PC-3 (cell line): ENCODE results near the gene TMEM131L. TPM values are rescaled to one million over a fixed set of nuclear protein-coding genes. Genes with fewer than 3 reads are reported as not detected.
A peak's percentile ranks its signal among the peaks of the same experiment; 100 is the strongest.

ENCODE experiments used
- ATAC-seq: fragments of 200-7000 bp; cut with Tn5 transposase; 2 replicates; pipeline ENCODE4 v1.9.1; 2020; ENCODE audit warnings: mild to moderate bottlenecking, moderate library complexity
- BruUV-seq: library from RNA; stranded (reverse); fragments of 400-500 nt; replicated peaks from 2 replicates; lab custom pipeline; 2021; lab: Mats Ljungman, UMichigan
- CTCF ChIA-PET: fragments of 300-600 bp; sonication (Branson Sonifier 250); formaldehyde crosslinking; loops from one replicate; lab custom pipeline; 2022; ENCODE audit warnings: antibody characterized with exemption; lab: Charles Lee
- POLR2A ChIA-PET: fragments of 300-600 bp; sonication (Branson Sonifier 250); formaldehyde crosslinking; loops from one replicate; lab custom pipeline; 2022; ENCODE audit warnings: antibody characterized with exemption; ENCODE audit not compliant: unreplicated experiment; lab: Charles Lee
- DNase-seq: peaks from one replicate; pipeline ENCODE4 v3.0.0-alpha.2; 2015
- H2AFZ ChIP-seq: fragments of 300-600 bp; sonication (generic); 2 replicates; pipeline ENCODE4 v1.6.0; 2016; ENCODE audit warnings: antibody characterized with exemption, low read length
- H3F3A ChIP-seq: fragments of 300-600 bp; sonication (generic); one replicate; pipeline ENCODE4 v1.6.0; 2017; ENCODE audit warnings: antibody characterized with exemption, low read length, control low read depth, mild to moderate bottlenecking; ENCODE audit not compliant: unreplicated experiment
- H3K27ac ChIP-seq: fragments of 300-600 bp; sonication (generic); 2 replicates; pipeline ENCODE4 v1.5.1; 2016; ENCODE audit warnings: mild to moderate bottlenecking, low read length
- H3K27me3 ChIP-seq: fragments of 300-600 bp; sonication (generic); 2 replicates; pipeline ENCODE4 v1.6.1; 2016; ENCODE audit warnings: low read length, mixed read lengths
- H3K36me3 ChIP-seq: fragments of 300-600 bp; sonication (generic); 2 replicates; pipeline ENCODE4 v1.6.1; 2016; ENCODE audit warnings: low read depth, mixed run types, low read length, mixed read lengths
- H3K4me1 ChIP-seq: fragments of 300-600 bp; sonication (generic); 2 replicates; pipeline ENCODE4 v1.5.1; 2016; ENCODE audit warnings: low read length; ENCODE audit not compliant: insufficient read depth
- H3K4me2 ChIP-seq: fragments of 300-600 bp; sonication (generic); 2 replicates; pipeline ENCODE4 v1.6.0; 2016; ENCODE audit warnings: low read length
- H3K4me3 ChIP-seq: fragments of 300-600 bp; sonication (generic); 2 replicates; pipeline ENCODE4 v1.5.1; 2016; ENCODE audit warnings: mild to moderate bottlenecking, low read length, mixed read lengths
- H3K79me2 ChIP-seq: fragments of 300-600 bp; sonication (generic); 2 replicates; pipeline ENCODE4 v1.6.1; 2017; ENCODE audit warnings: low read length, mixed read lengths
- H3K9ac ChIP-seq: fragments of 300-600 bp; sonication (generic); 2 replicates; pipeline ENCODE4 v1.6.0; 2016; ENCODE audit warnings: mild to moderate bottlenecking, low read length
- H3K9me2 ChIP-seq: fragments of 300-600 bp; sonication (generic); replicated peaks from 2 replicates; pipeline ENCODE4 v1.6.1; 2016; ENCODE audit warnings: mixed run types, low read length, mixed read lengths
- H3K9me3 ChIP-seq: fragments of 300-600 bp; sonication (generic); 2 replicates; pipeline ENCODE4 v1.6.1; 2016; ENCODE audit warnings: low read length, mixed read lengths
- H4K20me1 ChIP-seq: fragments of 300-600 bp; sonication (generic); 2 replicates; pipeline ENCODE4 v1.6.1; 2016; ENCODE audit warnings: low read length, mixed read lengths
- EZH2 ChIP-seq: fragments of 300-600 bp; sonication (generic); IDR thresholded peaks from one replicate; pipeline ENCODE4 v1.6.1; 2017; ENCODE audit warnings: antibody characterized with exemption, mild to moderate bottlenecking, low read length; ENCODE audit not compliant: unreplicated experiment
- EZH2phosphoT487 ChIP-seq: fragments of 300-600 bp; sonication (generic); IDR thresholded peaks from 2 replicates; pipeline ENCODE4 v1.6.1; 2018; ENCODE audit warnings: mild to moderate bottlenecking, antibody characterized with exemption, low read length, borderline replicate concordance
- intact Hi-C: fragments of 100-400 bp; cut with micrococcal nuclease; formaldehyde crosslinking; loops from 2 replicates; pipeline ENCODE4 v1.9.0; 2023
- total RNA-seq: library from RNA; depleted of rRNA; stranded (reverse); fragments of >200 nt; gene quantifications from 2 replicates; pipeline ENCODE4 v1.2.3, GENCODE V29; 2014
- TF ChIP-seq, protein P1 (sequence below): fragments of 300-600 bp; sonication (generic); conservative IDR thresholded peaks from 2 replicates; pipeline ENCODE4 v1.5.1; 2017; ENCODE audit warnings: antibody characterized with exemption, low read depth, mild to moderate bottlenecking, low read length

Gene TMEM131L
- total RNA-seq, 1 experiment from 2014 or later, result 7.7 TPM

DNA sequence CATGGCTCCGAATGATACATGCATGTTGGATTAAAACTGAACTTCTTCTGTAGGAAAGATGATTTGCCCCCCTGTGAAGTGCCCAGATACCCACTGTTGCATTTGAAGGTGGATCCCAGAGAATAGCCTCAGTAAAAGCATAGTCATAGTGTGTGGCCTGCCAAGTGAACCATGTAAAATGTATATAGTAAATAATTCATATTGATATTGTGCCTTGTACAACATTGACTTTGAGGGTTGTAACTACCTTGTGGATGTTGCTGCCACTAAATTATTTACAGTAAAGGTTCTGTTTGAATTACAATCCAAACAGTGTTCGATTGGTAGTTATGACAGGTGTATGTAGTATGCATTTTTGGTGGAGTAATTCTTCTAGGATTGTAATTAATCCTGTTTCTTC lies 19.2 kb downstream of the TMEM131L start:
- no TSS peak for BruUV-seq
- no peaks in the 10 kb centered on the region for H4K20me1 ChIP-seq

DNA sequence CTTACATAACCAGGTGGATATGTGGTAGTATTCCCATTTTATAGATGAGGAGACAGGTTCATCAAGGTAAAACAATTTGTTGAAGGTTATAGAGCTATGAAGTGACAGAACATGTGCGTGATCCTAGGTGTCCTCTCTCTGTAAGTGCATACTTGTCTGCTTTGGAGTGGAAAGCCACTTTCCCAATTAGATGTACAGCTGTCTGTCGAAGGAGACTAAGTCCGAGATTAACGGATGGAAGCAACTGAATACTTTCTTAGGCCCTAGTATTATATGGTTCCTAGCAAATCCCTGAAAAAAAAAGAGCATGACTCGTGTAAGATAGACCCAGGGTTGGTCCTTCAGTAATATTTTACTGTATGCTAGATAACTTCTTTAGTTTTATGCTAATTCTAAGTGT lies 19.7 kb downstream of the TMEM131L start:
- POLR2A ChIA-PET, result interaction anchor here (0.6 kb wide), 1 partner anchor 187 kb away, joined by 5 read pairs; no protein-coding TSS in a partner anchor
- no peak for ATAC-seq
- peak overlapping the region; percentile 42; the same call in 1 of the 2 replicates for H3K4me3 ChIP-seq

More for the DNA sequence above, 19.2 kb downstream of the TMEM131L start:
- intact Hi-C loops, result no loop called here
- peaks cover 24% of the 10 kb centered on the region for H3K79me2 ChIP-seq
- no peaks in the 10 kb centered on the region for H3K9me2 ChIP-seq
- ATAC-seq (peak; percentile 37), DNase-seq (peak; percentile 70)
- no peaks in the 10 kb centered on the region for H3K27me3 ChIP-seq
- H2AFZ ChIP-seq, result no peak overlapping the region
- H3K4me2 ChIP-seq, result peak overlapping the region; percentile 71
- peak overlapping the region; percentile 99 for H3K27ac ChIP-seq
- ChIA-PET CTCF (no interaction called here), POLR2A (no interaction called here)
- H3K9ac ChIP-seq, result peak overlapping the region; percentile 65
- H3K4me1 ChIP-seq, result peaks cover 53% of the 10 kb centered on the region
- H3K4me3 ChIP-seq, result no peak overlapping the region
- no peaks in the 10 kb centered on the region for H3K36me3 ChIP-seq
- no peak for TF ChIP-seq EZH2
- TF ChIP-seq EZH2phosphoT487, result no peak
- no peaks in the 10 kb centered on the region for H3K9me3 ChIP-seq
- H3F3A ChIP-seq, result no peaks in the 10 kb centered on the region

DNA sequence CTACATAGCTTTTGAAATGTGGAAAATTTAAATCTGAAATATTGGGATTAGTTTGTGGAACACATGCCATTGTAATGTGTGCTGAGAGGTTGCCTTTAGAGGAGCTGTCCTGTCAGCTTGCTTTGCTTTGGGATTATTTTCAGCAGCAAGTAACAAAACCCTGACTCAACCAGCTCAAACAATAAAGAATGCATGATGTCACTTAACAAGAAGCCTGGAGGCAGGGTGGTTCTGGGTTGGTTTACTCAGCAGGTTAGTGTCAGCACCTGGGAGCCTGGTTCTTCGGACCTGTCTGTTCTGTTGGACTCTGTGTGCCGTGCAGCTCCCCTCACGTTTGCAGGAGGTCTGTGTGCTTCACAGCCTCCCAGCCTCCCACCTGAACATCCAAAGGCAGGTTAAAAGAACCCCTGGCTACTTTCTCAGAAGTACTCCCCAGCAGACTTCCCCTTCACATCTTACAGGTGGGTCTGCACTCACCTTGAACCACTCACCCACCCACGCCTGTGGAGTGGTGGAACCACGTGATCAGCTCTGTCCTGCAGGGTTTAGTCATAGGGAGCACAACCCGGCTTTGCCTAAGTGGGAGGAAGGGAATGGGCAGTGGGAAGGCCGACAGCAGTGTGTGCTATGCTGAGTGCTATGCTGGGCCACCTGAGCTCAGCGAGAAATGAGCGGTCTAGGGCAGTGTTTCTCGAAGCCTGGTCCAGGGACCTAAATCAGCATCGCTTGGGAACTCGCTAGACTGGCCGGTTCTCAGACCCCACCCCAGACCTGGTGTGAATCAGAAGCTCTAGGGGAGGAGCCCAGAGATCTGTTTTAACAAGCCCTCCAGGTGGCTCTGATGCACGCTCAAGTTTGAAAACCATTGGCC lies 20.4 kb downstream of the TMEM131L start:
- Histone ChIP-seq H3K36me3 (no peaks in the 10 kb centered on the region), H3K9me2 (no peaks in the 10 kb centered on the region), H3K4me2 (peak overlapping the region; percentile 90), H3K4me1 (peaks cover 54% of the 10 kb centered on the region), H3K4me3 (peak overlapping the region; percentile 61), H3K9me3 (no peaks in the 10 kb centered on the region), H3K27ac (peak overlapping the region; percentile 99), H3F3A (no peaks in the 10 kb centered on the region), H4K20me1 (no peaks in the 10 kb centered on the region), H2AFZ (peak overlapping the region; percentile 16; the same call in 1 of the 2 replicates), H3K9ac (peak overlapping the region; percentile 84), H3K27me3 (no peaks in the 10 kb centered on the region), H3K79me2 (peaks cover 25% of the 10 kb centered on the region)
- ATAC-seq, result peak; percentile 80
- ChIA-PET POLR2A (interaction anchor here (0.5 to 0.6 kb wide), 3 partner anchors 9 to 186 kb away, joined by 4 to 5 read pairs (median 5); no protein-coding TSS in a partner anchor), CTCF (interaction anchor here (0.6 to 1.8 kb wide), 4 partner anchors 21 to 141 kb away, joined by 3 to 16 read pairs (median 4); partner anchors contain the start of gene TMEM131L)
- DNase-seq, result peak; percentile 93
- TF ChIP-seq, protein P1, sequence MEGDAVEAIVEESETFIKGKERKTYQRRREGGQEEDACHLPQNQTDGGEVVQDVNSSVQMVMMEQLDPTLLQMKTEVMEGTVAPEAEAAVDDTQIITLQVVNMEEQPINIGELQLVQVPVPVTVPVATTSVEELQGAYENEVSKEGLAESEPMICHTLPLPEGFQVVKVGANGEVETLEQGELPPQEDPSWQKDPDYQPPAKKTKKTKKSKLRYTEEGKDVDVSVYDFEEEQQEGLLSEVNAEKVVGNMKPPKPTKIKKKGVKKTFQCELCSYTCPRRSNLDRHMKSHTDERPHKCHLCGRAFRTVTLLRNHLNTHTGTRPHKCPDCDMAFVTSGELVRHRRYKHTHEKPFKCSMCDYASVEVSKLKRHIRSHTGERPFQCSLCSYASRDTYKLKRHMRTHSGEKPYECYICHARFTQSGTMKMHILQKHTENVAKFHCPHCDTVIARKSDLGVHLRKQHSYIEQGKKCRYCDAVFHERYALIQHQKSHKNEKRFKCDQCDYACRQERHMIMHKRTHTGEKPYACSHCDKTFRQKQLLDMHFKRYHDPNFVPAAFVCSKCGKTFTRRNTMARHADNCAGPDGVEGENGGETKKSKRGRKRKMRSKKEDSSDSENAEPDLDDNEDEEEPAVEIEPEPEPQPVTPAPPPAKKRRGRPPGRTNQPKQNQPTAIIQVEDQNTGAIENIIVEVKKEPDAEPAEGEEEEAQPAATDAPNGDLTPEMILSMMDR, result no peak
- TF ChIP-seq EZH2 (no peak), EZH2phosphoT487 (no peak)
- BruUV-seq, result no TSS peak
- intact Hi-C loops, result loop anchor here (1.0 kb wide), 1 partner anchor 19 kb away; no protein-coding TSS in a partner anchor

More for the DNA sequence above, 19.7 kb downstream of the TMEM131L start:
- Histone ChIP-seq H3K36me3 (no peaks in the 10 kb centered on the region), H3K4me1 (peaks cover 54% of the 10 kb centered on the region), H3K79me2 (peaks cover 25% of the 10 kb centered on the region), H3F3A (no peaks in the 10 kb centered on the region), H3K9me2 (no peaks in the 10 kb centered on the region), H3K9ac (peak overlapping the region; percentile 65), H3K4me2 (peak overlapping the region; percentile 71), H3K9me3 (no peaks in the 10 kb centered on the region), H3K27ac (peak overlapping the region; percentile 99), H4K20me1 (no peaks in the 10 kb centered on the region), H3K27me3 (no peaks in the 10 kb centered on the region), H2AFZ (no peak overlapping the region)
- no peak for TF ChIP-seq EZH2
- TF ChIP-seq, protein P1, result no peak
- no peak for TF ChIP-seq EZH2phosphoT487
- CTCF ChIA-PET, result interaction anchor here (0.6 to 1.8 kb wide), 4 partner anchors 20 to 140 kb away, joined by 3 to 16 read pairs (median 4); partner anchors contain the start of gene TMEM131L
- DNase-seq, result no peak
- no TSS peak for BruUV-seq
- intact Hi-C loops, result loop anchor here (1.0 kb wide), 1 partner anchor 19 kb away; no protein-coding TSS in a partner anchor
